Activated CD4-positive, alpha-beta T cell treated with anti-CD3 and anti-CD28 coated beads, Interleukin-2, amount 50 U/mL, for 1 hour (primary cell): ENCODE results near the gene ZBTB17.
A peak's percentile ranks its signal among the peaks of the same experiment; 100 is the strongest.
"Not testable (repeated sequence)": the region's sequence is repeated elsewhere in the genome, so short reads cannot be mapped to it uniquely, and the experiment has no call there.

Experiments
- DNase-seq: peaks from one replicate; pipeline ENCODE4 v3.0.0-alpha.2; 2020

The ZBTB17 gene

GRCh38 chr1:15975805-15976680, at the start of gene ZBTB17:
Gene ZBTB17, minus strand, starts transcription at chr1:15976101. Its CDS starts 27,606 bp downstream, at chr1:15948495.
- peak; percentile 95 for DNase-seq

GRCh38 chr1:16023050-16023653, 47.3 kb upstream of the ZBTB17 start:
- DNase-seq, result no peak

GRCh38 chr1:16022393-16022792, 46.5 kb upstream of the ZBTB17 start:
- no peak for DNase-seq

- DNase-seq, result no peak
Observed at GRCh38 chr1:16021681-16022080, 45.8 kb upstream of the ZBTB17 start, which contains the start of gene CLCNKA. Gene CLCNKA, plus strand, starts transcription at chr1:16022036. Its CDS starts 584 bp downstream, at chr1:16022620.

- not testable (repeated sequence) for DNase-seq
Observed at GRCh38 chr1:16020878-16021277, 45.0 kb upstream of the ZBTB17 start.

- DNase-seq, result no peak
Observed at GRCh38 chr1:16020325-16020724, 44.4 kb upstream of the ZBTB17 start.

- no peak for DNase-seq
Observed at GRCh38 chr1:16019644-16020277, 43.9 kb upstream of the ZBTB17 start.

- DNase-seq, result no peak
Observed at GRCh38 chr1:16018749-16019643, 43.1 kb upstream of the ZBTB17 start.

- DNase-seq, result no peak
Observed at GRCh38 chr1:16018308-16018707, 42.4 kb upstream of the ZBTB17 start.

- DNase-seq, result no peak
Observed at GRCh38 chr1:16017461-16018303, 41.8 kb upstream of the ZBTB17 start, which contains the start of gene HSPB7. Gene HSPB7, minus strand, starts transcription at chr1:16018043. Its CDS starts 80 bp downstream, at chr1:16017963.

- no peak for DNase-seq
Observed at GRCh38 chr1:16017076-16017460, 41.2 kb upstream of the ZBTB17 start.

- DNase-seq, result no peak
Observed at GRCh38 chr1:16015960-16016901, 40.3 kb upstream of the ZBTB17 start.

GRCh38 chr1:16015491-16015890, 39.6 kb upstream of the ZBTB17 start:
- no peak for DNase-seq

GRCh38 chr1:16014509-16015482, 38.9 kb upstream of the ZBTB17 start:
- DNase-seq, result no peak

GRCh38 chr1:16013908-16014258, 38.0 kb upstream of the ZBTB17 start:
- DNase-seq, result no peak

GRCh38 chr1:16013220-16013907, 37.5 kb upstream of the ZBTB17 start:
- DNase-seq, result peak; percentile 39

GRCh38 chr1:16012590-16013219, 36.8 kb upstream of the ZBTB17 start:
- peak; percentile 23 for DNase-seq
